HepG2 (cell line): Measurements from ENCODE around the gene BBS9. TPM values are rescaled to one million over a fixed set of nuclear protein-coding genes. Genes with fewer than 3 reads are reported as not detected.

Source experiments
- ATAC-seq: fragments of 200-7000 bp; cut with Tn5 transposase; 3 replicates; pipeline ENCODE4 v1.9.1; 2020; ENCODE audit warnings: mild to moderate bottlenecking, moderate library complexity
- BruUV-seq: library from RNA; stranded (reverse); fragments of 400-500 nt; replicated peaks from 2 replicates; lab custom pipeline; 2021; lab: Mats Ljungman, UMichigan
- CTCF ChIA-PET: fragments of 300-600 bp; formaldehyde crosslinking; extraction: SDS; loops from one replicate; lab custom pipeline; 2021; ENCODE audit warnings: low total read pairs, inconsistent platforms, low intra/inter-chr PET ratio; lab: Yijun Ruan, JAX
- POLR2A ChIA-PET: fragments of 350-600 bp; sonication (Branson Sonifier 250); formaldehyde crosslinking; loops from one replicate; lab custom pipeline; 2020; ENCODE audit warnings: antibody characterized with exemption, inconsistent platforms; lab: Yijun Ruan, JAX
- DNase-seq: peaks from one replicate; pipeline ENCODE4 v3.0.0-alpha.2; 2015; ENCODE audit warnings: low spot score
- FAIRE-seq: peaks from 3 replicates; lab custom pipeline; 2011; peaks lifted over from hg19 to GRCh38; lab: Jason Lieb, UNC
- H2AFZ ChIP-seq: one replicate; pipeline ENCODE4 v1.6.1; 2011; ENCODE audit warnings: low read length, inconsistent platforms
- H3K27ac ChIP-seq: fragments of 300-600 bp; 3 replicates; pipeline ENCODE4 v1.8.0; 2011; ENCODE audit warnings: mixed run types, mild to moderate bottlenecking, mixed read lengths, low read length, inconsistent platforms; ENCODE audit not compliant: insufficient read depth; ENCODE audit errors: extremely low read length
- H3K27me3 ChIP-seq, 2 experiments: fragments of 200-600 bp in 1 of 2; 2 replicates in 1 of 2; 3 replicates in 1 of 2; pipeline versions ENCODE4 v1.6.0 to v1.8.0; 2011; ENCODE audit warnings: low read length in 2 of 2, mild to moderate bottlenecking in 2 of 2, moderate library complexity in 2 of 2, inconsistent platforms in 1 of 2; ENCODE audit not compliant: insufficient read depth in 2 of 2, control insufficient read depth in 1 of 2
- H3K36me3 ChIP-seq, 2 experiments: fragments of 200-600 bp in 1 of 2; replicated peaks in 1 of 2; 2 replicates in 1 of 2; 3 replicates in 1 of 2; pipeline versions ENCODE4 v1.5.1 to v1.8.0; 2011; ENCODE audit warnings: low read length in 2 of 2, inconsistent platforms in 1 of 2; ENCODE audit not compliant: insufficient read depth in 2 of 2, control insufficient read depth in 1 of 2
- H3K4me1 ChIP-seq: 2 replicates; pipeline ENCODE4 v1.5.1; 2012; ENCODE audit warnings: low read length, inconsistent platforms; ENCODE audit not compliant: insufficient read depth
- H3K4me2 ChIP-seq: 2 replicates; pipeline ENCODE4 v1.6.0; 2011; ENCODE audit warnings: low read depth, low read length, inconsistent platforms
- H3K4me3 ChIP-seq, 3 experiments: fragments of 200-600 bp in 1 of 3; sonication (generic), shearing (Covaris generic) in 1 of 3; replicated peaks in 1 of 3; 2 replicates each; pipeline ENCODE4 v1.5.1; 2011 to 2016; ENCODE audit warnings: low read length in 3 of 3, inconsistent platforms in 2 of 3, low read depth in 2 of 3, mild to moderate bottlenecking in 2 of 3, control low read depth in 1 of 3, mixed read lengths in 1 of 3; ENCODE audit not compliant: insufficient read depth in 1 of 3
- H3K79me2 ChIP-seq: one replicate; pipeline ENCODE4 v1.6.1; 2011; ENCODE audit warnings: low read length, inconsistent platforms; ENCODE audit not compliant: insufficient read depth
- H3K9ac ChIP-seq: 2 replicates; pipeline ENCODE4 v1.6.0; 2011; ENCODE audit warnings: mild to moderate bottlenecking, low read depth, low read length, inconsistent platforms; ENCODE audit not compliant: insufficient read depth
- H3K9me3 ChIP-seq: 2 replicates; pipeline ENCODE4 v1.5.1; 2012; ENCODE audit warnings: mild to moderate bottlenecking, low read length
- H4K20me1 ChIP-seq: 2 replicates; pipeline ENCODE4 v1.6.0; 2011; ENCODE audit warnings: inconsistent platforms, mild to moderate bottlenecking, low read length, moderate library complexity; ENCODE audit not compliant: insufficient read depth
- ATF2 ChIP-seq: sonication (generic); formaldehyde crosslinking; IDR thresholded peaks from 2 replicates; pipeline ENCODE4 v1.4.0; 2020; ENCODE audit warnings: missing genetic modification reagents
- BCL6 ChIP-seq: IDR thresholded peaks from 2 replicates; pipeline ENCODE4 v1.6.1; 2016; ENCODE audit warnings: missing genetic modification reagents, missing compliant biosample characterization
- ELK4 ChIP-seq: sonication (generic); formaldehyde crosslinking; IDR thresholded peaks from 2 replicates; pipeline ENCODE4 v1.9.0; 2021; ENCODE audit warnings: missing genetic modification reagents, borderline replicate concordance
- GMEB2 ChIP-seq: IDR thresholded peaks from 2 replicates; pipeline ENCODE4 v1.6.1; 2016; ENCODE audit warnings: missing biosample characterization, missing genetic modification reagents, low read depth
- HNF1A ChIP-seq, 2 experiments: sonication (generic) in 1 of 2; formaldehyde crosslinking in 1 of 2; IDR thresholded peaks; 2 replicates each; pipeline versions ENCODE4 v1.4.0 to v1.6.1; 2016 to 2020; ENCODE audit warnings: borderline replicate concordance in 1 of 2, low read depth in 1 of 2, mild to moderate bottlenecking in 1 of 2, missing genetic modification reagents in 1 of 2
- JUNB ChIP-seq: sonication (generic); formaldehyde crosslinking; IDR thresholded peaks from 2 replicates; pipeline ENCODE4 v1.8.0; 2022; ENCODE audit warnings: missing genetic modification reagents, mild to moderate bottlenecking, borderline replicate concordance
- KLF11 ChIP-seq: IDR thresholded peaks from 2 replicates; pipeline ENCODE4 v1.6.1; 2016; ENCODE audit warnings: missing compliant biosample characterization
- NFRKB ChIP-seq: fragments of 450-650 bp; IDR thresholded peaks from 2 replicates; pipeline ENCODE4 v1.6.1; 2017
- SNAPC2 ChIP-seq: sonication (generic); formaldehyde crosslinking; IDR thresholded peaks from 2 replicates; pipeline ENCODE4 v1.8.1; 2022; ENCODE audit warnings: mild to moderate bottlenecking, missing genetic modification reagents
- THAP8 ChIP-seq: sonication (generic); formaldehyde crosslinking; IDR thresholded peaks from 2 replicates; pipeline ENCODE4 v1.5.1; 2020; ENCODE audit warnings: missing genetic modification reagents, mild to moderate bottlenecking, borderline replicate concordance
- TRIM22 ChIP-seq: fragments of 450-650 bp; IDR thresholded peaks from 2 replicates; pipeline ENCODE4 v1.6.1; 2017
- ZFP90 ChIP-seq: sonication (generic); formaldehyde crosslinking; IDR thresholded peaks from 2 replicates; pipeline ENCODE4 v1.8.0; 2022; ENCODE audit warnings: missing genetic modification reagents, mild to moderate bottlenecking, inconsistent platforms, borderline replicate concordance
- ZMYM2 ChIP-seq: sonication (generic); formaldehyde crosslinking; IDR thresholded peaks from 2 replicates; pipeline ENCODE4 v1.8.0; 2022; ENCODE audit warnings: mild to moderate bottlenecking, missing genetic modification reagents
- ZNF782 ChIP-seq: sonication (generic); formaldehyde crosslinking; IDR thresholded peaks from 2 replicates; pipeline ENCODE4 v1.4.0; 2020; ENCODE audit warnings: missing genetic modification reagents, mild to moderate bottlenecking, borderline replicate concordance
- WGBS: methylation state at CpG from one replicate; pipeline ENCODE4 v1.1.6; 2017; ENCODE audit warnings: low lambda C conversion rate; 5-methylcytosine and 5-hydroxymethylcytosine counted together
- in situ Hi-C: cut with HindIII; loops from 2 replicates; pipeline ENCODE4 v1.10.0; 2017; ENCODE audit warnings: low pct_unique_long_range_greater_than_20kb; ENCODE audit not compliant: extremely low pct_ligation_motif_present
- intact Hi-C: fragments of 100-400 bp; cut with micrococcal nuclease; formaldehyde crosslinking; loops from one replicate; pipeline ENCODE4 v1.10.0; 2022; ENCODE audit not compliant: unreplicated experiment
- polyA plus RNA-seq, 8 experiments: library from polyadenylated mRNA; depleted of rRNA in 3 of 8; stranded (reverse) in 7 of 8; unstranded in 1 of 8; fragments of >200 nt; fragmentation: Illumina TruSeq in 4 of 8; extraction: Trizol in 4 of 8; gene quantifications; 2 replicates each; pipeline versions ENCODE4 v1.2.1 to v1.2.3, GENCODE V29; 2011 to 2016; ENCODE audit warnings: low read depth in 4 of 8, missing spikeins in 1 of 8, mixed read lengths in 1 of 8; ENCODE audit not compliant: insufficient read depth in 1 of 8
- total RNA-seq, 5 experiments: library from RNA; depleted of rRNA; stranded (reverse); fragments of >200 nt; fragmentation: Illumina TruSeq; extraction: Trizol; gene quantifications; 2 replicates each; pipeline ENCODE4 v1.2.3, GENCODE V29; 2016; ENCODE audit warnings: low read depth in 1 of 5

BBS9 gene
- total and polyA plus RNA-seq, 2 of the 13 experiments (the other 11 are each of a cell fraction or from before 2014, with no cell fraction given), result 5.1 to 7.8 TPM

- ChIA-PET CTCF (no interaction called here), POLR2A (no interaction called here)
- H3K9me3 ChIP-seq, result no peaks in the 10 kb centered on the region
- DNase-seq (no peak), ATAC-seq (no peak), FAIRE-seq (no peak)
- no peak for TF ChIP-seq TRIM22
- TF ChIP-seq THAP8 (CRISPR knock-in tag), result no peak
- no peak for TF ChIP-seq GMEB2
- no peak for TF ChIP-seq BCL6 (CRISPR knock-in tag)
- no peak for TF ChIP-seq KLF11 (CRISPR knock-in tag)
- TF ChIP-seq HNF1A (IDR thresholded peaks at IDR 0.05; ENCODE audit: low read depth), result no peak
- no peak for TF ChIP-seq HNF1A (CRISPR knock-in tag; IDR thresholded peaks at IDR 0.05; ENCODE audit: borderline replicate concordance)
- no peak for TF ChIP-seq NFRKB
- no peak for TF ChIP-seq ELK4 (CRISPR knock-in tag)
- TF ChIP-seq ZMYM2 (CRISPR knock-in tag), result no peak
- TF ChIP-seq JUNB (CRISPR knock-in tag), result no peak
- no peak for TF ChIP-seq SNAPC2 (CRISPR knock-in tag)
- no peak for TF ChIP-seq ZFP90
- no peak for TF ChIP-seq ATF2 (CRISPR knock-in tag)
- TF ChIP-seq ZNF782 (CRISPR knock-in tag), result no peak
- no peak overlapping the region for H3K27ac ChIP-seq
- H3K4me3 ChIP-seq, result no peak overlapping the region
- 91% methylated on average over 2 of the region's 2 CpGs for WGBS
- H3K4me1 ChIP-seq, result no peaks in the 10 kb centered on the region
- H3K4me2 ChIP-seq, result no peak overlapping the region
- intact Hi-C loops, result no loop called here
- H3K9ac ChIP-seq, result no peak overlapping the region
- no TSS peak for BruUV-seq
- H4K20me1 ChIP-seq, result no peaks in the 10 kb centered on the region
- no peaks in the 10 kb centered on the region for H3K27me3 ChIP-seq
- no peaks in the 10 kb centered on the region for H3K79me2 ChIP-seq
- H3K36me3 ChIP-seq, result 0 out of 5 replicates have a peak, but pooled peaks cover 0 to 1% of the 10 kb centered on the region in 2 experiments
- H2AFZ ChIP-seq, result no peak overlapping the region
- in situ Hi-C loops, result no loop called here
These were observed 27.1 kb downstream of the BBS9 start for GRCh38 chr7:33156441-33156840.
